GM06990 (cell line): ENCODE data around the gene ANKS6.
"Not testable (repeated sequence)": the region's sequence is repeated elsewhere in the genome, so short reads cannot be mapped to it uniquely, and the experiment has no call there.

Experiments
- DNase-seq: peaks from one replicate; pipeline ENCODE4 v3.0.0-alpha.2; 2011; ENCODE audit not compliant: insufficient read length; ENCODE audit errors: extremely low read depth
- H3K27me3 ChIP-seq: replicated peaks from 2 replicates; pipeline ENCODE4 v1.6.0; 2011; ENCODE audit warnings: low read length; ENCODE audit not compliant: control insufficient read depth, insufficient read depth
- H3K36me3 ChIP-seq: 2 replicates; pipeline ENCODE4 v1.5.1; 2011; ENCODE audit warnings: low read length; ENCODE audit not compliant: control insufficient read depth, insufficient read depth
- H3K4me3 ChIP-seq: replicated peaks from 2 replicates; pipeline ENCODE4 v1.5.1; 2011; ENCODE audit warnings: low read depth, mild to moderate bottlenecking, control low read depth, low read length
- TF ChIP-seq, protein P1 (sequence below): IDR thresholded peaks from 2 replicates; pipeline ENCODE4 v1.5.1; 2011; ENCODE audit warnings: low read length, control low read depth, mild to moderate bottlenecking, inconsistent platforms; ENCODE audit not compliant: insufficient read depth, poor library complexity, severe bottlenecking

The ANKS6 gene

DNA sequence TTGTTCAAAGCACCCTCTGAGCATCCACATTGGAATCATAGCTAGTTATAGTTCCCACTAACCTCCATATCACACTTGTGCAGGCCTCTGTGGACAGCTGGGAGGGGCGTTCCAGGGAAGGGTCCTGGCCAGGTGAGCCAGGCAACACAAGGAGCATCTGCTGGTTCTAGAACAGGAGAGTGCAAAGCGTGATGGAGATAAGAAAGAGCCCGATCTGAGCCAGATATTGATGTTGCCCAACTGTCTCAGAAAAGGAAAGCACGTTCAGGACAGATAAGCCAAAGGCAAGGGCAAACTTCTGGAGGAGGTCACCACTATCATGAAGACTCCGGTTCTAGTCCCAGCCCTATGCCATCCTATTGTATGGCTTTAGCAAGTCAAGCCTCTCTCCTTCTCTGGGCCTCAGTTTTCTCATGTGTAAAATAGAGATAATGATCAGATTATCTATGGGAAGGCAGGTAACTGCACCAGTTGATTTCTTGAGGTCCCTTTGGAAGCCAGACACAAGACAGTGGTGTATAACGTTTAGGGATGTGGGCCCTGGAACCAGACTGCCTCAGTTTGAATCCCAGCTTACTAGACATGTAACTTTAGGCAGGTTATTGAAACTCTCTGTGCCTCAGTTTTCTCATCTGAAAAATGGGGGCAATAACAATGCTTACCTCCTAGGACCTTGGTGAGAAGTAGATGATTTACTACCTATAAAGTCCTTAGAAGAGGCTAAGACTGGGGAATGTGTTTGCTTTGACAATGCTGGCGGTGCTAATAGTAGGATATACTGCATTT lies 107.5 kb downstream of the ANKS6 start:
- H3K4me3 ChIP-seq = no peak overlapping the region
- TF ChIP-seq, protein P1, sequence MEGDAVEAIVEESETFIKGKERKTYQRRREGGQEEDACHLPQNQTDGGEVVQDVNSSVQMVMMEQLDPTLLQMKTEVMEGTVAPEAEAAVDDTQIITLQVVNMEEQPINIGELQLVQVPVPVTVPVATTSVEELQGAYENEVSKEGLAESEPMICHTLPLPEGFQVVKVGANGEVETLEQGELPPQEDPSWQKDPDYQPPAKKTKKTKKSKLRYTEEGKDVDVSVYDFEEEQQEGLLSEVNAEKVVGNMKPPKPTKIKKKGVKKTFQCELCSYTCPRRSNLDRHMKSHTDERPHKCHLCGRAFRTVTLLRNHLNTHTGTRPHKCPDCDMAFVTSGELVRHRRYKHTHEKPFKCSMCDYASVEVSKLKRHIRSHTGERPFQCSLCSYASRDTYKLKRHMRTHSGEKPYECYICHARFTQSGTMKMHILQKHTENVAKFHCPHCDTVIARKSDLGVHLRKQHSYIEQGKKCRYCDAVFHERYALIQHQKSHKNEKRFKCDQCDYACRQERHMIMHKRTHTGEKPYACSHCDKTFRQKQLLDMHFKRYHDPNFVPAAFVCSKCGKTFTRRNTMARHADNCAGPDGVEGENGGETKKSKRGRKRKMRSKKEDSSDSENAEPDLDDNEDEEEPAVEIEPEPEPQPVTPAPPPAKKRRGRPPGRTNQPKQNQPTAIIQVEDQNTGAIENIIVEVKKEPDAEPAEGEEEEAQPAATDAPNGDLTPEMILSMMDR = no peak
- no peaks in the 10 kb centered on the region for H3K36me3 ChIP-seq
- no peak for DNase-seq
- peaks cover 4% of the 10 kb centered on the region for H3K27me3 ChIP-seq

DNA sequence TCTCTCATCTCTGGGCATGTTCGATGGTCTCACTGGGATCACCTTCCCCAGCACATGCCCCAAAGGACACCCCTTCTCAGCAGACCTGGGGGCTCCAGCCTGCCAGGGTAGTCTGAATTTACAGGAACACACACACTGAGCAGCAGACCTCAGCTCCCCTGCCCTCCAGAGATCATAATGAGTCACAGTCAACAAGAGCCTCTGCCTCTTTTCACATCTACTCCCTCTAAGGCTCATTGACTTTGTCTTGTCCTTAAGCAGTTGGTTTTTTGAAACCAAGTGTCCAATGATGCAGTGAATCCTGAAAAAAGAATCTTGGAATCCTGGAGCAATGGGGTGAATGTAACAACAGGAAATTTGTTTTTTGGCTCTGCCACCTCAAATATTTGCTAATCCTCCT lies 108.4 kb downstream of the ANKS6 start:
- Histone ChIP-seq H3K27me3 (peaks cover 4% of the 10 kb centered on the region), H3K36me3 (no peaks in the 10 kb centered on the region), H3K4me3 (no peak overlapping the region)
- DNase-seq = no peak
- TF ChIP-seq, protein P1 = no peak

DNA sequence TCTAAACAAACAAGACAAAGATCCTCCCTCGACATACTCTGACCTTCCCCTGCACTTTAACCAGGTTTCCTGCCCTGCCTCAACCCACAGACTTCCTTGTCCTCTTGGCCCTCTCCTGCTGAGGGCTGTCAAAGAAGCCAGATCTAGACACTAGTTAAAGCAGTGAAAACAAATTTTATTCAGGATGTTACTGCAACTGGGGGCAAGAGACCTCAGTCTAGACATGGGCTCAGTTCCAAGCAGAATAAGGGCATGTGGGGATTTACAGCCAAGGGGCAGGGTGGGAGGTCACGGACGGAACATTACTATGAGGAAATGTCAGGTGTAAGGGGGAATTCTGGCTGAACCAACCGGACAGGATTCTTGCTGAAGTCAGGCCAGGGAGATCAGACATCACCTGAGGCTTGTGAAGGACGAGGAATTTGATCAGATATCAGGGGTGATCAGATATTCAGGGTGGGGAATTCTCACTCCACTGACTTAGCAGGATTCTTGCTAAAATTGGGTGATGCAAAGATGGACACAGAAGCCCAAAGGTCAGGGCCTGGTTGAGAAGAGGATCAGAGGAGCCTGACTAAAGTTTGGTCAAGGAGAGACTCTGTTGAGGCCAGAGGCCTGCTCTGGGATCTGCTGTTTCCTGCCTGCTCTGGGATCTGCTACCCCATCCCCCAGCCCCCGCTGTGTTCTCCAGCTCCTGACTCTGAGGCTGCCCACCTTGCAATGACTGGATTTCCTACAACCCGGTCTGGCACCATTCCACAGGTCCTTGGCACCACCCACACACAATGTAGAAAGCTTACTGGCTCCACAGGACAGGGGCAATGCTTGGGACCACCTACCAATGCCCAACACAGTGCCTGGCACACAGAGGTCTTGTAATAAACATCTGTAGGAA lies 109.1 kb downstream of the ANKS6 start:
- H3K4me3 ChIP-seq = no peak overlapping the region
- no peak for DNase-seq
- H3K36me3 ChIP-seq = no peaks in the 10 kb centered on the region
- H3K27me3 ChIP-seq = peaks cover 4% of the 10 kb centered on the region
- TF ChIP-seq, protein P1 = no peak

DNA sequence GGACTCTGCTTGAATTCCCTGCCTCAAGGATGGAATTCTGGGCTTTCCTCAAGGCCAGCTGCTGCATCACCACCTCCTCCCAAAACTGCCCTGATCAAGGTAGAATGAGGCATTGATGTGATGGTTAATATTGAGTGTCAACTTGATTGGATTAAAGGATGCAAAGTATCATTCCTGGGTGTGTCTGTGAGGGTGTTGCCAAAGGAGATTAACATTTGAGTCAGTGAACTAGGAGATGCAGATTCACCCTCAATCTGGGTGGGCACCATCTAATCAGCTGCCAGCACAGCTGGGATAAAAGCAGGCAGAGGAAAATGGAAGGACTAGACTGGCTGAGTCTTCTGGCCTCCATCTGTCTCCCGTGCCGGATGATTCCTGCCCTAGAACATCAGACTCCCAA lies 111.5 kb downstream of the ANKS6 start:
- not testable (repeated sequence) for H3K36me3 ChIP-seq, DNase-seq, H3K4me3 ChIP-seq, H3K27me3 ChIP-seq
